Erythroblast (primary cell): ENCODE data around the gene DOK5.

Source experiments
- GATA1 ChIP-seq: IDR thresholded peaks from 2 replicates; pipeline ENCODE4 v1.6.1; 2011; ENCODE audit warnings: low read depth, mild to moderate bottlenecking, control low read depth, low read length, moderate library complexity
- POLR2A ChIP-seq: IDR thresholded peaks from 2 replicates; pipeline ENCODE4 v1.6.1; 2011; ENCODE audit warnings: mild to moderate bottlenecking, low read length

DNA sequence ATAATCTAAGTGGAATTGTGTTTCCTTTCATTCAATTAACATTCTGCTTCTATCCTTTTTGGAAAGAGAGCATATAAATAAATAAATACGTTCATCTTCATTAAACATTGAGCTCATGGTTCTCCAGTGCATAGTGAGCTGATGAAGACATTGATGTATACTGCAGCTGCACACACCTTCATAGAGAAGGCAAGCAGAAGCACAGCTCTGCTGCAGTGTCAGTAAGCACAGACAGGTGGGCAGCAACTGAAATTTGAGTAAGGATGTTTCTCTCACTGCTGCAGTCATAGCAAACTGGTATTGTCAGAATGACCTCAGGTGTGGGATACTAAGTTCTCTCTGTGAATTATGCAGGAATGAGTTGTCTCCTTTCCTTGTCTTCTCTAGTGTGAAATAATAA is 202.9 kb downstream of the DOK5 start:
- TF ChIP-seq POLR2A (no peak), GATA1 (no peak)
